HFF-Myc (cell line): ENCODE measurements around the gene ZNF575.
A peak's percentile ranks its signal among the peaks of the same experiment; 100 is the strongest.

Experiments
- DNase-seq: peaks from one replicate; pipeline ENCODE4 v3.0.0-alpha.2; 2011; ENCODE audit warnings: low read depth; ENCODE audit errors: extremely low read depth
- H3K4me3 ChIP-seq: replicated peaks from 2 replicates; pipeline ENCODE4 v1.5.1; 2011; ENCODE audit warnings: low read depth, mild to moderate bottlenecking, control low read depth, low read length
- TF ChIP-seq, protein P1 (sequence below): IDR thresholded peaks from 2 replicates; pipeline ENCODE4 v1.5.1; 2012; ENCODE audit warnings: mild to moderate bottlenecking, low read depth, low read length, control low read depth; ENCODE audit errors: missing control alignments

ZNF575 gene

DNA sequence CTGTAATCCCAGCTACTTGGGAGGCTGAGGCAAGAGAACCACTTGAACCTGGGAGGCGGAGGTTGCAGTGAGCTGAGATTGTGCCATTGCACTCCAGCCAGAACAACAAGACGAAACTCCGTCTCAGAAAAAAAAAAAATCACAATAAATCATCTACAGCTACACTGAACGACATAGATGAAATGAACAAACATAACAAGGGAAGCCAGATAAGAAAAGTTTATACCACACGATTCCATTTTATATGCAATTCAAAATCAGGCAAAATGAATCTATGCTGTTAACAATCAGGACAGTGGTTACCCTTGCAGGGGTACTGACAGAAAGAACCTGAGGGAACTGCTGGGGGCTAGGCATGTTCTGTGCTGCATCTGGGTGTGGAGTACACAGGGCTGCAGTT, 36.7 kb downstream of the ZNF575 start:
- no peak for DNase-seq
- H3K4me3 ChIP-seq: no peak overlapping the region
- TF ChIP-seq, protein P1, sequence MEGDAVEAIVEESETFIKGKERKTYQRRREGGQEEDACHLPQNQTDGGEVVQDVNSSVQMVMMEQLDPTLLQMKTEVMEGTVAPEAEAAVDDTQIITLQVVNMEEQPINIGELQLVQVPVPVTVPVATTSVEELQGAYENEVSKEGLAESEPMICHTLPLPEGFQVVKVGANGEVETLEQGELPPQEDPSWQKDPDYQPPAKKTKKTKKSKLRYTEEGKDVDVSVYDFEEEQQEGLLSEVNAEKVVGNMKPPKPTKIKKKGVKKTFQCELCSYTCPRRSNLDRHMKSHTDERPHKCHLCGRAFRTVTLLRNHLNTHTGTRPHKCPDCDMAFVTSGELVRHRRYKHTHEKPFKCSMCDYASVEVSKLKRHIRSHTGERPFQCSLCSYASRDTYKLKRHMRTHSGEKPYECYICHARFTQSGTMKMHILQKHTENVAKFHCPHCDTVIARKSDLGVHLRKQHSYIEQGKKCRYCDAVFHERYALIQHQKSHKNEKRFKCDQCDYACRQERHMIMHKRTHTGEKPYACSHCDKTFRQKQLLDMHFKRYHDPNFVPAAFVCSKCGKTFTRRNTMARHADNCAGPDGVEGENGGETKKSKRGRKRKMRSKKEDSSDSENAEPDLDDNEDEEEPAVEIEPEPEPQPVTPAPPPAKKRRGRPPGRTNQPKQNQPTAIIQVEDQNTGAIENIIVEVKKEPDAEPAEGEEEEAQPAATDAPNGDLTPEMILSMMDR: no peak

DNA sequence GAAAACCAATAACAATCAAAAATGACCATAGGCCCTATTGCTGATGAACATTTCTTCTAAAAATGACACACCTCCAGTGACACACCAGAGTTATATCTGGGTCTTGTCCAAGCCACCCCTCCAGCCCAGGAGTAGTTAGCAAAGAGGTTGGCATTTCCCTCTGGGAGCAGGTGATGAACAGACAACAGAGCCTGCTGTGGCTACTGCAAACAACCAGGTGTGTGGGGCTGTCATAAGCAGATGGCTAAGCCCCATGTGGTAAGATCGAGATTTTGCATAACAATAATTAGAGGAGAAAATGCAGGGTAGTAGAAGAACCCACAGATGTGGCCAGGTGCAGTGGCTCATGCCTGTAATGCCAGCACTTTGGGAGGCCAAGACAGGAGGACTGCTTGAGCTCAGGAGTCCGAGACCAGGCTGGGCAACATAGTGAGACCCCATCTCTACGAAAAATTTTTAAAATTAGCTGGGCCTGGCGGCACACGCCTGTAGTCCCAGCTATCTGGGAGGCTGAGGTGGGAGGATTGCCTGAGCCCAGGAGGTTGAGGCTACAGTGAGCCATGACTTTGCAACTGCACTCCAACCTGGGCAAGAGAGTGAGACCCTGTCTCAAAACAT, 37.3 kb downstream of the ZNF575 start:
- DNase-seq: no peak
- TF ChIP-seq, protein P1: no peak
- H3K4me3 ChIP-seq: no peak overlapping the region

GRCh38 chr19:43572171-43572588, 39.2 kb downstream of the ZNF575 start:
- no peak for DNase-seq
- TF ChIP-seq, protein P1: no peak

DNA sequence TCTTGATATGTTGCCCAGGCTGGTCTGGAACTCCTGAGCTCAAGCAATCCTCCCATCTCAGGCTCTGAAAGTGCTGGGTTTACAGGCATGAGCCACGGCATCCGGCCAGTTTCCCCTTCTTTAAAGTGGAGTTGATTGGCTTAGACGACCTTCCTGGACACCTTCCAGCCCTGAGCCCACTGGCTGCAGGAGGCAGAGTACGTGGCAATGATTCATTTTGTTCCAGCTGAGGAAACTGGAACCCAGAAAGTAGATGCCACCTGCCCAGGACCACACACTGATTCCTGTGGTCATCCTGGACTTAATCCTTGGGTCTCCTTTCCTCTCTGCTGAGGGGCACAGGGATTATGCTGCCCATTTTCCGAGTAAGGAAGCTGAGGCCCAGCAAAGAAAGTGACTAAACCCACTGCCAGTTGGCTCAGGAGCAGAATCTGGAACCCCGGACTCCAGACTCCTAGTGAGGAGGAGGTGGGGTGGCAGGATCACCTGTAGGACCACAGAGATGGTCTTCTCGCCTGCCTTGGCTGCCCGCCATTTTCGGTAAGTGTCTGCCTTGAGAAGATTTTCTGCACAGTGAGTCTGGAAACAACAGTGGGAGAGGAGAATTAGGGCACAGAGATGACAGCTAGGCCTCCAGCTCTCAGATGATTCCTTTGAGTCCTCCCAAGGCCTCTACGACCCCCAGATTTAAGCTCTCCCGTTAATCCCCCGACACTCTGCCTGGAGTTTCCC, 41.6 kb downstream of the ZNF575 start:
- TF ChIP-seq, protein P1: no peak
- no peak for DNase-seq
- H3K4me3 ChIP-seq: peak overlapping the region; percentile 93

More at GRCh38 chr19:43572171-43572588, 39.2 kb downstream of the ZNF575 start:
- no peak overlapping the region for H3K4me3 ChIP-seq

GRCh38 chr19:43575156-43575950, 42.4 kb downstream of the ZNF575 start, which contains the start of the genes PINLYP and XRCC1:
Gene PINLYP (plus strand): TSS chr19:43575801. CDS start chr19:43577192, 1,391 bp downstream.
Gene XRCC1 (minus strand): TSS chr19:43575527. CDS start chr19:43575458, 69 bp downstream.
- DNase-seq: peak; percentile 95
- TF ChIP-seq, protein P1: no peak

DNA sequence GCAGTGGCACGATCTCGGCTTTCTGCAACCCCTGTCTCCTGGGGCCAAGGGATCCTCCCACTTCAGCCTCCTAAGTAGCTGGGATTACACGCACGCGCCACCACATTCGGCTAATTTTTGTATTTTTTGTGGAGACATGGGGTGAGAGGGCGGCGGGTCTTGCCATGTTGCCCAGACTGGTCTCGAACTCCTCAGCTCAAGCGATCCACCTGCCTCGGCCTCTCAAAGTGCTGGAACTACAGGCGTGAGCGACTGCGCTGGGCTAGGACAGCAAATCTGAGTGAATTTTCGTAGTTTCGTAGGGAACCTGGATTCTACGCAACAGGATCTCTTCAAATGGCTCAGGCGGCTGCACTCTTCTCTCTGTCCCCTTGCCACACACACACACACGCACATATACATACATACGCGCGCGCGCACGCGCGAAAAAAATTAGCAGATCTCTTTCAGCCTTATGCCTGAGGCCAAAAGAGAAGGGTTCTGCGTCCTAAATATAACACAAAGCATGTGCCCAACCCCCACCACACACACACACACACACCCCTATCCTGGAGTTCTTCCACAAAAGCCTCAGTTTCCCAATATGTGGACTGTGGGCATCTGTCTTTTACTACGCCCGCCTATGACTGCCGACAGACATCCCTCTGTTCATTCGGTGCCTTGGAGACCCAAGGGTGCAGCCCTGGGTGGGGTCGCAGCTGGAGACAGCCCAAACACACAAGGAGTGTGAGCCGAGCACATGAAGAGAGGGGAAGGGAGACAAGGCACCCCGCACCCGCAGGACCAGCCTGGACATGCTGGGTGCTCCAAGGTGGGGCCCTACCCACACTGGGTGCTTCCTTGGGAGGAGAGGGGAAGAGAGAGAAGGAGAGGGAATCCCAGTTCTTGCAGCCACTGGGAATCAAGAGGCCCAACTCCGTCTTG, 43.2 kb downstream of the ZNF575 start:
- peak overlapping the region; percentile 93 for H3K4me3 ChIP-seq
- TF ChIP-seq, protein P1: no peak
- no peak for DNase-seq

More at GRCh38 chr19:43575156-43575950, 42.4 kb downstream of the ZNF575 start, which contains the start of the genes PINLYP and XRCC1:
- peak within 1 kb of the TSS; percentile 93 for H3K4me3 ChIP-seq
